ENCODE data around the gene FAM135A. TPM values are rescaled to one million over a fixed set of nuclear protein-coding genes. Genes with fewer than 3 reads are reported as not detected.

Gene FAM135A
- total and polyA plus RNA-seq, 4 donors = 2.7 to 15.6 (median 5.8) TPM

- no peaks in the 10 kb centered on the region for H3K9me3 ChIP-seq (ENCODE audit: control insufficient read depth in 4 of 4, low read length in 3 of 4)
- H3K4me3 ChIP-seq (ENCODE audit: low read depth in 1 of 3, low read length in 3 of 3) = no peak overlapping the region
- H3K27me3 ChIP-seq (ENCODE audit: control insufficient read depth in 4 of 4, insufficient read depth in 4 of 4, low read length in 3 of 4) = peaks cover 0 to 7% (median 0%) of the 10 kb centered on the region in 4 donors
- H3K27ac ChIP-seq (ENCODE audit: low read depth in 1 of 2, low read length in 2 of 2) = no peak overlapping the region
- 17% methylated on average over 1 of the region's 1 CpG for WGBS
- no peaks in the 10 kb centered on the region for H3K36me3 ChIP-seq (ENCODE audit: control insufficient read depth in 4 of 4, insufficient read depth in 3 of 4, low read depth in 1 of 4, low read length in 3 of 4)
- H3K4me1 ChIP-seq (ENCODE audit: control insufficient read depth in 4 of 4, insufficient read depth in 4 of 4, low read length in 3 of 4) = no peaks in the 10 kb centered on the region
- H3K9ac ChIP-seq (ENCODE audit: low read depth in 1 of 2, low read length in 2 of 2) = no peak overlapping the region
- no peak for DNase-seq (ENCODE audit: low spot score)
- TF ChIP-seq NR2F2 (IDR thresholded peaks at IDR 0.05) (no peak), MAX (IDR thresholded peaks at IDR 0.05) (no peak), FOXA1 (IDR thresholded peaks at IDR 0.05) (no peak), GABPA (IDR thresholded peaks at IDR 0.05 in 1 of 2, conservative IDR thresholded peaks at IDR 0.05 in 1 of 2) (no peak), SP1 (IDR thresholded peaks at IDR 0.05) (no peak), YY1 (IDR thresholded peaks at IDR 0.05) (no peak), HNF4G (IDR thresholded peaks at IDR 0.05) (no peak), RAD21 (IDR thresholded peaks at IDR 0.05) (no peak)
- TF ChIP-seq, protein P1, sequence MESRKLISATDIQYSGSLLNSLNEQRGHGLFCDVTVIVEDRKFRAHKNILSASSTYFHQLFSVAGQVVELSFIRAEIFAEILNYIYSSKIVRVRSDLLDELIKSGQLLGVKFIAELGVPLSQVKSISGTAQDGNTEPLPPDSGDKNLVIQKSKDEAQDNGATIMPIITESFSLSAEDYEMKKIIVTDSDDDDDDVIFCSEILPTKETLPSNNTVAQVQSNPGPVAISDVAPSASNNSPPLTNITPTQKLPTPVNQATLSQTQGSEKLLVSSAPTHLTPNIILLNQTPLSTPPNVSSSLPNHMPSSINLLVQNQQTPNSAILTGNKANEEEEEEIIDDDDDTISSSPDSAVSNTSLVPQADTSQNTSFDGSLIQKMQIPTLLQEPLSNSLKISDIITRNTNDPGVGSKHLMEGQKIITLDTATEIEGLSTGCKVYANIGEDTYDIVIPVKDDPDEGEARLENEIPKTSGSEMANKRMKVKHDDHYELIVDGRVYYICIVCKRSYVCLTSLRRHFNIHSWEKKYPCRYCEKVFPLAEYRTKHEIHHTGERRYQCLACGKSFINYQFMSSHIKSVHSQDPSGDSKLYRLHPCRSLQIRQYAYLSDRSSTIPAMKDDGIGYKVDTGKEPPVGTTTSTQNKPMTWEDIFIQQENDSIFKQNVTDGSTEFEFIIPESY (IDR thresholded peaks at IDR 0.05) = no peak
These were observed 23.2 kb upstream of the FAM135A start for GRCh38 chr6:70390067-70390466.

DNA sequence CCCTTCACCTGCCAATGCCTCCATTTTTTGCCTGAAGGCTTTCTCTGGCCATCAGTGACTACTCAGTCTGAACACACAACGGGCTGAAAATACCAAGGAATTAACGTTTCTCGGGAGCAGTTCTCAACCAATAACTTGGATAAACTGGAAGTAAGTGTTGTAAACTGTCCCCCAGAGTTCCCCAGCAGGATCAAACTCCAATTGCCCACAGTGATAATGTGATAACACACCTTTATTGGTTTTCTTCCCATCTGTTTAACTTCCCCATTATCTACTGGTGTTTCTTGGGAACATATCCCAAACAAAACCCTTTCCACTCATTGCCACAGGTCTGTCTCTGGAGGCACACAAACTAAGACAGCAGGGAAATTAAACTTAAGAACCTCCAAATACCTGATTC is 21.8 kb upstream of the FAM135A start:
- Histone ChIP-seq H3K9ac (ENCODE audit: low read depth in 1 of 2, low read length in 2 of 2) (no peak overlapping the region), H3K4me1 (ENCODE audit: control insufficient read depth in 4 of 4, insufficient read depth in 4 of 4, low read length in 3 of 4) (no peaks in the 10 kb centered on the region), H3K27me3 (ENCODE audit: control insufficient read depth in 4 of 4, insufficient read depth in 4 of 4, low read length in 3 of 4) (peaks cover 0 to 3% (median 0%) of the 10 kb centered on the region in 4 donors), H3K9me3 (ENCODE audit: control insufficient read depth in 4 of 4, low read length in 3 of 4) (no peaks in the 10 kb centered on the region), H3K4me3 (ENCODE audit: low read depth in 1 of 3, low read length in 3 of 3) (no peak overlapping the region), H3K36me3 (ENCODE audit: control insufficient read depth in 4 of 4, insufficient read depth in 3 of 4, low read depth in 1 of 4, low read length in 3 of 4) (no peaks in the 10 kb centered on the region), H3K27ac (ENCODE audit: low read depth in 1 of 2, low read length in 2 of 2) (no peak overlapping the region)
- DNase-seq (ENCODE audit: low spot score) = no peak
- TF ChIP-seq FOXA2 (IDR thresholded peaks at IDR 0.05) = no peak
- no peak for TF ChIP-seq YY1 (IDR thresholded peaks at IDR 0.05)
- WGBS = 78% methylated on average over 3 of the region's 3 CpGs

DNA sequence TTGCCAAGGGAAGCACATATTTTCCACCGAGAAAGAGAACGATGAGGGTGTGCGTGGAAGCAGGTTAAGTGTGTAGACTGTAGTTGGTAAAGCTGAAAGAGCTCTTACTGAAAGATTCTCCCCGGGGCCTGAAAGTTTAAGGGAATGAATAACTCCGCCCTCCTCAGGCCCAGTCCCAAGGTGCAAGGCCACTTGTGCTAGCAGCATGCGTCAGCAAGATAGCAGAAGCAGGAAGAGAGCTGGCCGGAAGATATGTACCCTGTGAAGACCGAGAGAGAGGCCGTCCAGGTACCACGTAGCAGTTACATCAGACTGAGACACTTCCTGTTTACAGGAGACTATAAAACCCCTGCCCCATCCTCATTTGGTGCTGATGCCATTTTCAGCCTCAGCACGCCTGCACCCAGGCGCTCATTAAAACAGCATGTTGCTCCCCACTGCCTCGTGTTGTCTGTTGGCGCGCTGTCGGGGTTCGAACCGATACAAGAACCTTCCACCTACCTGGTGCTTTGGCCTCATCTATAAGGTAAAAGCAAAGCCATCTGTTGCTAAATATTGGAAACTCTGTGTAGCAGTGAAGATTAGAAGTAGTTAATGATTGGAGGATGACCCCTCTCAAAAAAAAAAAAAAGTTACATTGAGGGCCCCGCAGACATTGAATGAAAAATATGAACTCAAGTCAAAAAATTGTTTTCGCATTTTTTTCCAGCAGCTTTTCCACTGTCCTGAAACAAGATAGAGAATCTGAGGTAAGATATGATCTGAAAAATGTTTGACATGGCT is 18.6 kb upstream of the FAM135A start:
- H3K27me3 ChIP-seq (ENCODE audit: control insufficient read depth in 4 of 4, insufficient read depth in 4 of 4, low read length in 3 of 4) = peaks cover 0 to 3% (median 0%) of the 10 kb centered on the region in 4 donors
- no peaks in the 10 kb centered on the region for H3K9me3 ChIP-seq (ENCODE audit: control insufficient read depth in 4 of 4, low read length in 3 of 4)
- no peak overlapping the region for H3K27ac ChIP-seq (ENCODE audit: low read depth in 1 of 2, low read length in 2 of 2)
- no peaks in the 10 kb centered on the region for H3K36me3 ChIP-seq (ENCODE audit: control insufficient read depth in 4 of 4, insufficient read depth in 3 of 4, low read depth in 1 of 4, low read length in 3 of 4)
- peaks cover 0 to 5% (median 0%) of the 10 kb centered on the region in 4 donors for H3K4me1 ChIP-seq (ENCODE audit: control insufficient read depth in 4 of 4, insufficient read depth in 4 of 4, low read length in 3 of 4)
- no peak overlapping the region for H3K9ac ChIP-seq (ENCODE audit: low read depth in 1 of 2, low read length in 2 of 2)
- WGBS = 93% methylated on average over 20 of the region's 20 CpGs
- DNase-seq (ENCODE audit: low spot score) = no peak
- no peak overlapping the region for H3K4me3 ChIP-seq (ENCODE audit: low read depth in 1 of 3, low read length in 3 of 3)
- no peak for TF ChIP-seq SP1 (IDR thresholded peaks at IDR 0.05)
- no peak for TF ChIP-seq YY1 (IDR thresholded peaks at IDR 0.05)

DNA sequence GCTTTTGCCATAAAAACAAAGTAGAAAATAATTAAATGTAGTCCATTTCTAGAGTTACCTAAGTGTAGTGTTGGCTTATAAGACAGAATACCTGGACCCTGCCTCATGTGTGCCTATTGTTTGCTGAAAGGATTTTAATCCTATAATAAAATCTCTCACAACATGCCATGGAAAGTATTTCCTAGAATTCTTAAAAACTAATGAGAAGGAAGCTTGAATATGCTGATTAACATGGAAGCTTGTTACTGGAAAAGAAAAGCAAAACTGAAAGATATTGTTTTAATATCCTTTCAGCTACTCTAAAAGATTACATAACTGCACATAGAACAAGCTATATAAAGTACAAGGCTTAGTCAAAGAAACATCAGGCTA is 18.0 kb upstream of the FAM135A start:
- Histone ChIP-seq H3K9ac (ENCODE audit: low read depth in 1 of 2, low read length in 2 of 2) (no peak overlapping the region), H3K27me3 (ENCODE audit: control insufficient read depth in 4 of 4, insufficient read depth in 4 of 4, low read length in 3 of 4) (peaks cover 0 to 3% (median 0%) of the 10 kb centered on the region in 4 donors), H3K4me3 (ENCODE audit: low read depth in 1 of 3, low read length in 3 of 3) (no peak overlapping the region), H3K4me1 (ENCODE audit: control insufficient read depth in 4 of 4, insufficient read depth in 4 of 4, low read length in 3 of 4) (peaks cover 0 to 5% (median 0%) of the 10 kb centered on the region in 4 donors), H3K36me3 (ENCODE audit: control insufficient read depth in 4 of 4, insufficient read depth in 3 of 4, low read depth in 1 of 4, low read length in 3 of 4) (no peaks in the 10 kb centered on the region), H3K27ac (ENCODE audit: low read depth in 1 of 2, low read length in 2 of 2) (no peak overlapping the region), H3K9me3 (ENCODE audit: control insufficient read depth in 4 of 4, low read length in 3 of 4) (no peaks in the 10 kb centered on the region)
- no peak for DNase-seq (ENCODE audit: low spot score)
- no peak for TF ChIP-seq HNF4G (IDR thresholded peaks at IDR 0.05)
- TF ChIP-seq MAX (IDR thresholded peaks at IDR 0.05) = no peak
- no peak for TF ChIP-seq JUND (IDR thresholded peaks at IDR 0.05)
- no peak for TF ChIP-seq TAF1 (conservative IDR thresholded peaks at IDR 0.05)
- no peak for TF ChIP-seq RXRA (IDR thresholded peaks at IDR 0.05)
- TF ChIP-seq, protein P1 (IDR thresholded peaks at IDR 0.05) = no peak
- no peak for TF ChIP-seq NR2F2 (IDR thresholded peaks at IDR 0.05)
- TF ChIP-seq SP1 (IDR thresholded peaks at IDR 0.05) = no peak
- no peak for TF ChIP-seq REST (IDR thresholded peaks at IDR 0.05)
- TF ChIP-seq HNF4A (conservative IDR thresholded peaks at IDR 0.05) = no peak
- no peak for TF ChIP-seq FOXA2 (IDR thresholded peaks at IDR 0.05)

Measured in liver (tissue), 9 donors.